Measurements from ENCODE around the gene NEU1.
"Not testable (repeated sequence)": the region's sequence is repeated elsewhere in the genome, so short reads cannot be mapped to it uniquely, and the experiment has no call there.

The NEU1 gene

DNA sequence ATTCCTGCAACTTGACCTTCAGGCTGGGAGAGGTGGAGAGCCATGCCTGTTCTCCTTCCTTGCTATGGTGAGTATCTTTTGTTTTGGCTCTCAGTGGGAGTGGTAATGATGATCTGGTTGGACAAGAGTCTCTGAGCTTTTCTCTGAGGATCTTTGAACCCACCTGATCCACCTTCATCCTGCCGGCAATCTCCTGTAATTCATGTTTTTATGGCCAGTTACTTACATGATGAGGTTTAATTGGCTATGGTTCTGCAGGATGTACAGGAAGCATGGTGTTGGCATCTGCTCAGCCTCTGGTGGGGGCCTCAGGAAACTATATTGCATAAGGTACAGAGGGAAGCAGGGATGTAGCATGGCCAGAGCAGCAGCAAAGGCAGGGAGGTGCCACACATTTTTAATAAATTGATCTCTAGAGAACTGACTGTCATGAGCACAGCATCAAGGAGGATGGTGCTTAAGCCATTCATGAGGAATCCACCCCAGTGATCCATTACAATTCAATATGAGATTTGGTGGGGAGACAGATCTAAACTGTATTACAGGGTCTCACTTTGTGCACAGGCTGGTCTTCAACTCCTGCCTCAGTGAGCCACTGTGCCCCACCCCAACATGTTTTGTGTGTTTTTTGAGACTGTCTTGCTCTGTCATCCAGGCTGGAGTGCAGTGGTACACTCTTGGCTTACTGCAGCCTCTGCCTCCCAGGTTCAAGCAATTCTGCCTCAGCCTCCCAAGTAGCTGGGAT is 25.1 kb downstream of the NEU1 start:
- no peak for DNase-seq

GRCh38 chr6:31836474-31837368 is 25.9 kb downstream of the NEU1 start:
- no peak for DNase-seq

- no peak for DNase-seq
Observed at GRCh38 chr6:31836047-31836473, 26.6 kb downstream of the NEU1 start.

DNA sequence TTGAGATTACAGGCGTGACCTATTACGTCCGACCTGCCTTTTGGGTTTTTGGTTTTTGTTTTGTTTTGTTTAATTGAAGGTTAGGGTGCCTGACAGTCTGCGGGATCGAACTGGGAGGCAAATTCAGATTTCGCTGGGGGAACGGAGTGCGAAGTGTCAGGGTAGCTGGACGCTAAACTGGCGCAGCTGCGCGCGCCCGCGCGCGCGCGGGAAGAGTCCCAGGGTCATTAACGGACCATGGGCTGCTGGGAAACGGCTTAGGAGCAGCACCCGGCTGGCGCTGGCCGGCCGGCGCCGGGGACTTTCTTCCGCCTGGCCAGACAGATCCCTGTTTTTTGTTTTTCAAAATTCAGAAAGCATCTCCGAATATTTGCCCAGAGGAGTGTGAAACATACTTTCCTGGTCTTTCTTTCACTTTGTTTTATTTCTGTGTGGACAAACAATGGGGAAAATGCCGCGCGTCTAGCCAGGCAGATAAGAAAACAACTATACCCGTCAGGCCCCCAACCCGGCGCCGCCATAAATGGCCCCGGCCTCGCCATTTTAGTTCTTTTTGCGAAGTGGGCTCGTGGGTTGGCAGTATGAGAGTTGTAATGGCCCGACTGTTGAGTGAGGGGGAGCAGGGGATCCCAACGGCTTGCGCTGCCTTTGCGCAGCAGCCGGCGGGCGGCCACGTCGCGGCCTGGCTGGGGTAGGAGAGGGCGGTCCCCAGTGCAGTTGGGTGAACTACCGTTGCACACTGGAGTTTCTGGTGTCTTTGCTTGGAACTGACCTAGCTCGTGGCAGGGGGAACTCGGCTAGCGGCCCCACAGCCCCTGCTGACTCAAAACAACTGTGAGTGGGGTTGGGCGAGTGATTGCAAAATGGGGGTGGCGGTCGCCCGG is 28.0 kb downstream of the NEU1 start:
- DNase-seq: peak; percentile 92

- DNase-seq: no peak
Observed at GRCh38 chr6:31831350-31832215, 31.0 kb downstream of the NEU1 start.

DNA sequence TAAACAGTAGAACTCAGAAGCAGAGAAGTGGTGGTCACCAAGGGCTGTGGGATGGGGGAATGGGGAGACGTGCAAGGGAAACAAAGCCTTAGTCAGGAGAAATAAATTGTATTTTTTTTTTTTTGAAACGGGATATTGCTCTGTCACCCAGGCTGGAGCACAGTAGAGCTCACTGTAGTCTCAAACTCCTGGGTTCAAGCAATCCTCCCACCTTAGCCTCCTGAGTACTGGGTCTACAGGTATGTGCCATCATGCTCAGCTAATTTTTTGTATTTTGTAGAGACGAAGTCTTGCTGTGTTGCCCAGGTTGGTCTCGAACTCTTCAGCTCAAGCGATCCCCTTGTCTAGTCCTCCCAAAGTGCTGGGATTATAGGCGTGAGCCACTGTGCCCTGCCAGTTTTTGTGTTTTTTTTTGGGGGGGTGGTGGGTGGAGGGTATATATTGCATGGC is 31.7 kb downstream of the NEU1 start:
- DNase-seq: no peak

- DNase-seq: peak; percentile 80
Observed at GRCh38 chr6:31829633-31830283, 32.9 kb downstream of the NEU1 start.

- DNase-seq: peak; percentile 100
Observed at GRCh38 chr6:31827286-31828079, 35.1 kb downstream of the NEU1 start, which contains the start of gene HSPA1B. TSS of gene HSPA1B (plus strand) at chr6:31827738. CDS start at chr6:31827951, 213 bp downstream.

DNA sequence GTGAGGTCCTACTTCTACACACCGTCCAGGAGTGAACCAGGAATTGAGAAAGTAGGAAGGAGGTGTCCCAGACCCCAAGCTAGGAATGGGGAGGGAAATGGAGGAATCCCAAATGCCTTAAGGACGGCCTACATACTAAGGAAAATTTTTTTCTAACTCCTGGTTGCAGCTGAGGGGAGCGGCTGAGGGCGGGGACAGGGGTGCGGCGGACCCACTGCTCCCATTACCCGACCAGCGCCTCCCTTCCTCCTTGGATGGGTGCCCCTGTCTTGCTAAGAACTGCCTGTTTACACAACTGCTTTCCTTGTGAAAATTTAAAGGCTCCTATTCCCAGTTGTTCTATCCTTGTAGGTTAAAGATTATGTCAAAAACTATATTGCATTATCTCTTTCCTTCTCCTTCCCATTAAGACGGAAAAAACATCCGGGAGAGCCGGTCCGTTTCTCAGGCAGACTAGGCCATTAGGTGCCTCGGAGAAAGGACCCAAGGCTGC is 35.8 kb downstream of the NEU1 start:
- peak; percentile 97 for DNase-seq

DNA sequence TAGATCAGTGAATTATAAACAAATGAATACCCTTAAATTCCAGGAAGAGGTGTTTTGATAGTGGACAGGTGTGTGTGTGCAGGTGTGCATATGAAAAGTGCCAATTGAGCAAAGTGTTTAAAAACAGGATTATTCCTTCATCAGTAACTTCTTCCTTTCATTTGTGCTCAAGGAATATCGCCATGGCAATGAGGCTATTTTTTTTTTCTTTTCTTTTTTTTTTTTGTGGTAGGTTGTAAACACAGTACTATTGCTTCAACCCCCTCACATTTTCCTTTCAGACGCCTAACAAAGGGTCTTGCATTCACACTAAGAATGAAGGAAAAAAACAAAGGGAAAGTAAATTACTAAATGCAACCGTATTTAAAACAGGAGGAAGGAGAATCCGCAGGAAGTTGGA is 37.1 kb downstream of the NEU1 start:
- DNase-seq: no peak

- not testable (repeated sequence) for DNase-seq
Observed at GRCh38 chr6:31823592-31824196, 38.9 kb downstream of the NEU1 start.

DNA sequence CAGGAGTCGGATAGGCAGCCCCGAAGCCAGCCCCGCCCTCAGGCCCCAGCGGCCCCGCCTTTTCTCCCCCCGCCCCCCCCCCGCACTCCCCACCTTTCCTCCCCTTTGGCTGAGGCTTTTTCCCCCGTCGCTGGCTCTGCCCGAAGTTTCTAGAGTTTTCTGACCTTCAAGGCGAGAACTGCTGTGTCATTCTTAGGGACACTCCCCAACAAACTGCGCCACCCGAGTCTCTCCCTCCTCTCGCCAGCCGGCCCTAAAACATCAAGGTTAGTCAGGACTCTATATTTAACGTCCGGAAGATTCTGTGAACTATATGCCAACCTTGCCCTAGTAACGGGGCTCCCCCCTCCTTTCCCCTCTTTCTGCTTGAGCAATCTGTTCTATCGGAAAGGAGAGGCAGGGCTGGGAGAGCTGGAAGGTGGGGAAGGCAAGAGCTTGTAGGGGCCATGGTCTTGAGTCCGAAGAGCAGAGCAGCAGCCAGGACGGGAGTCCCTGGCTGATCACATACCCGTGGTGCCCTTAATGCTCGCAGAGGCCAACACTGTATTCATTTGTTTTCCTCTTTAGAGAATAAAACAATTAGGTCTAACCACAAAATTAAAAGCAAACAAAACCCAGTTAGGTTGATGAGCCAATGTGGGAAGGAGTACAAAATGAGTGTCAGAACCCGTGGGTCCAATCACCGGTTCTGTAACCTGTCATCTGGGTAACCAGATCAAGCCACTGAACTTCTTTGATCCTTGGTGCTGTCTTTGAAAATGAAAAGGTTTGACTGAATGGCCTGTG is 40.4 kb downstream of the NEU1 start:
- DNase-seq: no peak

- DNase-seq: no peak
Observed at GRCh38 chr6:31821301-31822035, 41.2 kb downstream of the NEU1 start.

- not testable (repeated sequence) for DNase-seq
Observed at GRCh38 chr6:31820399-31820798, 42.2 kb downstream of the NEU1 start.

DNA sequence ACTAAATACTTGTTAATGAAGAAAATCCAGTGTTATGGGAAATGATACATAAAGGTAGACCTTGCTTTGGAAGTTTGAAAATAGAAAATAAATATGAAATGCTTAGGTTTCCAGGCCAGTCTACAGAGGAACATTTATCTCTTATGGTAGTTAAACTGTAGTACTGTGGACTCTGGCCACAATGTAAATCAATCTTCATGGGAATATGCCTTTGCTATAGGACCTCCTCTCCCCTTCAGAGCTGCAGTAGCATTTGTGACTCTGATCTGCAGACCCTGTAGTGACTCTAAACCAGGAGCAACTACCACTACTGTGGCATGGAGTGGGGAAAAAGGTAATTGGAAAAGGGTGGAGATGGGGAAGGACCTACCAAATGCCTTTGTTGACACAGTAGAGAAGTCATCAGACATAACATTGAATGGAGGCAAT is 42.7 kb downstream of the NEU1 start:
- no peak for DNase-seq

- not testable (repeated sequence) for DNase-seq
Observed at GRCh38 chr6:31817929-31818511, 44.6 kb downstream of the NEU1 start.

- not testable (repeated sequence) for DNase-seq
Observed at GRCh38 chr6:31817133-31817928, 45.3 kb downstream of the NEU1 start.
